T-helper 22 cell (primary cell): ENCODE measurements around the gene POR.

Source experiments
- DNase-seq: peaks from one replicate; pipeline ENCODE4 v3.0.0-alpha.2; 2020; ENCODE audit warnings: low read depth

POR gene

GRCh38 chr7:75979759-75980429 lies 64.9 kb downstream of the POR start:
- DNase-seq = no peak

- no peak for DNase-seq
Measured at GRCh38 chr7:75980430-75981202, 65.7 kb downstream of the POR start.

GRCh38 chr7:75981203-75981452 lies 66.2 kb downstream of the POR start:
- no peak for DNase-seq

- DNase-seq = no peak
Measured at GRCh38 chr7:75981453-75982305, 66.7 kb downstream of the POR start.

GRCh38 chr7:75982306-75983064 lies 67.5 kb downstream of the POR start:
- DNase-seq = no peak

GRCh38 chr7:75983471-75984129 lies 68.6 kb downstream of the POR start:
- DNase-seq = no peak

- no peak for DNase-seq
Measured at GRCh38 chr7:75984130-75985008, 69.4 kb downstream of the POR start.

GRCh38 chr7:75985009-75985517 lies 70.1 kb downstream of the POR start:
- no peak for DNase-seq

GRCh38 chr7:75985518-75986146 lies 70.7 kb downstream of the POR start:
- DNase-seq = no peak

GRCh38 chr7:75986147-75986781 lies 71.3 kb downstream of the POR start:
- DNase-seq = no peak

- DNase-seq = no peak
Measured at GRCh38 chr7:75987026-75987804, 72.3 kb downstream of the POR start.

GRCh38 chr7:75987805-75988567 lies 73.0 kb downstream of the POR start:
- no peak for DNase-seq

GRCh38 chr7:75988568-75989499 lies 73.9 kb downstream of the POR start:
- no peak for DNase-seq

GRCh38 chr7:75989500-75990388 lies 74.8 kb downstream of the POR start:
- no peak for DNase-seq

GRCh38 chr7:75991531-75992082 lies 76.7 kb downstream of the POR start:
- no peak for DNase-seq
